Adrenal gland (tissue), 19 donors: ENCODE results near the gene MRFAP1L1. TPM values are rescaled to one million over a fixed set of nuclear protein-coding genes. Genes with fewer than 3 reads are reported as not detected.
"Not testable (repeated sequence)": the region's sequence is repeated elsewhere in the genome, so short reads cannot be mapped to it uniquely, and the experiment has no call there.

Experiments
- DNase-seq, 7 donors: peaks; one replicate each; pipeline ENCODE4 v3.0.0-alpha.2; 2019 to 2020
- H3K27ac ChIP-seq, 5 donors: fragments of 200-600 bp; sonication (generic) in 4 of 5; 1 replicate in 3 of 5; 2 replicates in 2 of 5; pipeline versions ENCODE4 v1.5.1 to v1.8.0; 2016 to 2020; ENCODE audit warnings: mild to moderate bottlenecking in 1 of 5
- H3K27me3 ChIP-seq: fragments of 200-600 bp; 2 replicates; pipeline ENCODE4 v1.8.0; 2021
- H3K36me3 ChIP-seq, 2 donors: fragments of 200-600 bp; replicated peaks in 1 of 2; 1 replicate in 1 of 2; 2 replicates in 1 of 2; pipeline versions ENCODE4 v1.5.1 to v1.8.0; 2018 to 2022
- H3K4me1 ChIP-seq, 2 donors: fragments of 200-600 bp; replicated peaks in 1 of 2; 1 replicate in 1 of 2; 2 replicates in 1 of 2; pipeline versions ENCODE4 v1.5.1 to v1.8.0; 2018 to 2021
- H3K4me3 ChIP-seq, 4 donors: fragments of 200-600 bp; sonication (generic) in 3 of 4; one replicate each; pipeline ENCODE4 v1.5.1; 2016 to 2018
- H3K9me3 ChIP-seq, 3 donors: fragments of 200-600 bp; sonication (generic) in 1 of 3; replicated peaks in 1 of 3; 1 replicate in 2 of 3; 2 replicates in 1 of 3; pipeline versions ENCODE4 v1.5.1 to v1.8.0; 2016 to 2021
- POLR2A ChIP-seq, 2 donors: fragments of 450-650 bp; IDR thresholded peaks; one replicate each; pipeline ENCODE4 v1.6.1; 2017; ENCODE audit warnings: antibody characterized with exemption in 2 of 2, mild to moderate bottlenecking in 2 of 2, moderate library complexity in 1 of 2
- WGBS, 4 donors: extraction: QIAGEN DNeasy Blood & Tissue Kit in 2 of 4; methylation state at CpG; one replicate each; pipeline versions ENCODE4 v1.1.5 to v1.1.7; 2013 to 2017; 5-methylcytosine and 5-hydroxymethylcytosine counted together
- intact Hi-C, 2 donors: fragments of 100-400 bp; cut with DNase I; formaldehyde crosslinking; loops; one replicate each; pipeline versions ENCODE4 v1.14.1 to v1.15.0; 2022 to 2023
- long read RNA-seq, 10 donors: library from polyadenylated mRNA in 3 of 10; unstranded in 2 of 10; stranded (forward) in 1 of 10; transcript quantifications; one replicate each; pipeline ENCODE4 v2.0.0 and lab custom pipeline, GENCODE V29; 2021 to 2026
- polyA plus RNA-seq, 3 donors: library from polyadenylated mRNA; stranded (reverse); fragments of 200-250 nt in 2 of 3; fragments of 350-450 nt in 1 of 3; fragmentation: Illumina TruSeq in 1 of 3; extraction: RNeasy Lipid Tissue Mini Kit (QIAGEN cat#74804) in 1 of 3; gene quantifications; one replicate each; pipeline ENCODE4 v1.2.3, GENCODE V29; 2013 to 2014
- total RNA-seq, 9 donors: library from RNA; depleted of rRNA in 4 of 9; stranded (reverse); fragments of >200 nt in 4 of 9; fragments of 120-200 nt in 1 of 9; fragmentation: NEBNext Ultra II Directional in 1 of 9; extraction: Animal tissue kit (Norgen Biotek cat#: 25700) in 1 of 9; gene quantifications; one replicate each; pipeline versions ENCODE4 v1.1.0 to v1.2.4, GENCODE V29; 2013 to 2023
- TF ChIP-seq, protein P1 (sequence below), 6 experiments: fragments of 450-650 bp in 4 of 6; fragments of 200-600 bp in 2 of 6; sonication (generic) in 1 of 6; IDR thresholded peaks; 1 replicate in 5 of 6; 2 replicates in 1 of 6; pipeline versions ENCODE4 v1.5.1 to v1.8.0; 2016 to 2021; ENCODE audit warnings: antibody characterized with exemption in 6 of 6, mild to moderate bottlenecking in 2 of 6, moderate library complexity in 1 of 6
- donor health status: healthy with polysubstance abuse.
- donor health status: Bipolar disorder and iron deficiency.
- donor health status: DM: yes; HTN: yes; CAD: no.
- donor health status: DM: no; HTN: no; CAD: no.
- donor health status: DM: no; HTN: no; CAD: no.
- donor health status: DM: yes; HTN: yes; CAD: no.

Gene MRFAP1L1
- total RNA-seq (100 to 1,000 TPM in 1 of 9 donors, 10 to 100 TPM in 8; 53.8 to 100 (median 62.1) TPM), polyA plus RNA-seq (10 to 100 TPM; 53.0 to 98.5 (median 74.4) TPM)
- long read RNA-seq, donor 1, transcript MRFAP1L1-201 (2 exons, 1,593 nt): minor isoform, 26 of 56 reads
- long read RNA-seq, donor 1, transcript MRFAP1L1-202 (1 exons, 2,127 nt): major isoform, 30 of 56 reads
- long read RNA-seq, donor 1, partial matches to known transcripts: 0 of 56 reads
- long read RNA-seq, donor 1, other reads (novel, unspliced or antisense): 0 of 56 reads
- long read RNA-seq, donor 2, transcript MRFAP1L1-201 (2 exons, 1,593 nt): major isoform, 27 of 50 reads
- long read RNA-seq, donor 2, transcript MRFAP1L1-202 (1 exons, 2,127 nt): minor isoform, 23 of 50 reads
- long read RNA-seq, donor 2, partial matches to known transcripts: 0 of 50 reads
- long read RNA-seq, donor 2, other reads (novel, unspliced or antisense): 0 of 50 reads
- long read RNA-seq, donor 3, transcript MRFAP1L1-202 (1 exons, 2,127 nt): minor isoform, 18 of 37 reads
- long read RNA-seq, donor 3, transcript MRFAP1L1-201 (2 exons, 1,593 nt): major isoform, 19 of 37 reads
- long read RNA-seq, donor 3, partial matches to known transcripts: 0 of 37 reads
- long read RNA-seq, donor 3, other reads (novel, unspliced or antisense): 0 of 37 reads
- long read RNA-seq, donor 4, transcript MRFAP1L1-201 (2 exons, 1,593 nt): major isoform, 47 of 64 reads
- long read RNA-seq, donor 4, transcript MRFAP1L1-202 (1 exons, 2,127 nt): minor isoform, 14 of 64 reads
- long read RNA-seq, donor 4, partial matches to known transcripts: 0 of 64 reads
- long read RNA-seq, donor 4, other reads (novel, unspliced or antisense): 3 of 64 reads
- long read RNA-seq, donor 5, transcript MRFAP1L1-201 (2 exons, 1,593 nt): major isoform, 35 of 49 reads
- long read RNA-seq, donor 5, transcript MRFAP1L1-202 (1 exons, 2,127 nt): minor isoform, 12 of 49 reads
- long read RNA-seq, donor 5, partial matches to known transcripts: 0 of 49 reads
- long read RNA-seq, donor 5, other reads (novel, unspliced or antisense): 2 of 49 reads
- long read RNA-seq, donor 6, transcript MRFAP1L1-201 (2 exons, 1,593 nt): major isoform, 33 of 44 reads
- long read RNA-seq, donor 6, transcript MRFAP1L1-202 (1 exons, 2,127 nt): minor isoform, 6 of 44 reads
- long read RNA-seq, donor 6, partial matches to known transcripts: 0 of 44 reads
- long read RNA-seq, donor 6, other reads (novel, unspliced or antisense): 5 of 44 reads
- long read RNA-seq, donor 7, transcript MRFAP1L1-202 (1 exons, 2,127 nt): minor isoform, 15 of 34 reads
- long read RNA-seq, donor 7, transcript MRFAP1L1-201 (2 exons, 1,593 nt): major isoform, 19 of 34 reads
- long read RNA-seq, donor 7, partial matches to known transcripts: 0 of 34 reads
- long read RNA-seq, donor 7, other reads (novel, unspliced or antisense): 0 of 34 reads
- long read RNA-seq, donor 8, transcript MRFAP1L1-202 (1 exons, 2,127 nt): minor isoform, 35 of 85 reads
- long read RNA-seq, donor 8, transcript MRFAP1L1-201 (2 exons, 1,593 nt): major isoform, 45 of 85 reads
- long read RNA-seq, donor 8, partial matches to known transcripts: 0 of 85 reads
- long read RNA-seq, donor 8, other reads (novel, unspliced or antisense): 5 of 85 reads
- long read RNA-seq, donor 9, transcript MRFAP1L1-202 (1 exons, 2,127 nt): major isoform, 28 of 49 reads
- long read RNA-seq, donor 9, transcript MRFAP1L1-201 (2 exons, 1,593 nt): minor isoform, 21 of 49 reads
- long read RNA-seq, donor 9, partial matches to known transcripts: 0 of 49 reads
- long read RNA-seq, donor 9, other reads (novel, unspliced or antisense): 0 of 49 reads
- long read RNA-seq, donor 10, transcript MRFAP1L1-202 (1 exons, 2,127 nt): minor isoform, 8 of 29 reads
- long read RNA-seq, donor 10, transcript MRFAP1L1-201 (2 exons, 1,593 nt): major isoform, 21 of 29 reads
- long read RNA-seq, donor 10, partial matches to known transcripts: 0 of 29 reads
- long read RNA-seq, donor 10, other reads (novel, unspliced or antisense): 0 of 29 reads

DNA sequence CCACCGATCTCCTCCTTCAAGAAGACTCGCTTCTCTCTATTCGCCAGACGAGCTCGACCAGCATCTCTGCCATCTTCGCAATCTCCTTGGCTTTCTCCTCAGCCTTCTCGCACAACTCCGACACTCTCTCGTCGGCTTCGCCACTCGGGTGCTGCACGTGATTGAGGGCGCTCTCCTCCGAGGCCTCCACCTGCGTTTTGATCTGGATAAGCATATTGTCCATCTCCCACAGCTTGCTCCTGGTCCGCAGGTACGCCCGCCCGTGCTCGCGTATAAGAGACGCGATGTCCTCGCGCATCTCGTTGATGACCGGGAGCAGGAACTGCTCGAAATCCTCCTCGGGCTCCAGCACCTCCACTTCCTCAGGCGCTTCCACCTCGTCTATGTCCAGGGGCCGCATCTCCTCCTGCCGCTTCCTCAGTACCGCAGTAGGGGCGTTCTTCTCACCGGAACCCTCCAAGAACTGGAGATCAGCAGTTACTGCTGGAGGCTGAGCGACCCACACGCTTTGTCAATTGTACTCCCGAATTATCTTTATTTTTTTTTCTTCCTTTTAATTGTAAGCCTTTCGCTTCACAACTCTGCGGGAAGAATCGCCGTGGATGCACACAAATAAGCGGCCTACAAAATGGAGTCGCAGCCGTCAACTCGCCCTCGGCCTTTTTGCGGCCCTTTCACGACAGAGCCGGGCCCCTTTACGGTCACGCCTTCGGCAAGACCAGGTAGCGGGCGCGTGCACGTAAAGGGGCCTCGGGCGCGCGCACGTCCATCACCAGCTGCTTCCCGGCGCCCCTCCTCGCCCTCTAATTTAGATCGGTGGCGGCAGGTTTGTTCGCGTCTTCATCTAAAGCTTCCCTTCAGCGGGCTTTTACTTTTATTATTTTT, at the start of gene MRFAP1L1:
Gene MRFAP1L1 (minus strand): TSS at position 636 of the 885 bp plus-strand sequence. CDS start 236 bp downstream, at position 400.
- 0 to 1% (median 1%) methylated on average over 69 to 72 of the region's 72 CpGs for WGBS, 4 donors
- intact Hi-C loops: no loop called here
- Histone ChIP-seq H3K4me3 (peak within 1 kb of the TSS; percentile 24 to 97 (median 73)), H3K36me3 (no peaks in the 10 kb centered on the region), H3K4me1 (peaks cover 19 to 46% of the 10 kb centered on the region in 2 donors), H3K9me3 (no peaks in the 10 kb centered on the region), H3K27me3 (no peaks in the 10 kb centered on the region), H3K27ac (peak within 1 kb of the TSS in 4 of 5 donors; percentile 55 to 92 (median 77))
- TF ChIP-seq POLR2A (IDR thresholded peaks at IDR 0.05): peak in 1 of 2 donors; percentile 45
- TF ChIP-seq, protein P1, sequence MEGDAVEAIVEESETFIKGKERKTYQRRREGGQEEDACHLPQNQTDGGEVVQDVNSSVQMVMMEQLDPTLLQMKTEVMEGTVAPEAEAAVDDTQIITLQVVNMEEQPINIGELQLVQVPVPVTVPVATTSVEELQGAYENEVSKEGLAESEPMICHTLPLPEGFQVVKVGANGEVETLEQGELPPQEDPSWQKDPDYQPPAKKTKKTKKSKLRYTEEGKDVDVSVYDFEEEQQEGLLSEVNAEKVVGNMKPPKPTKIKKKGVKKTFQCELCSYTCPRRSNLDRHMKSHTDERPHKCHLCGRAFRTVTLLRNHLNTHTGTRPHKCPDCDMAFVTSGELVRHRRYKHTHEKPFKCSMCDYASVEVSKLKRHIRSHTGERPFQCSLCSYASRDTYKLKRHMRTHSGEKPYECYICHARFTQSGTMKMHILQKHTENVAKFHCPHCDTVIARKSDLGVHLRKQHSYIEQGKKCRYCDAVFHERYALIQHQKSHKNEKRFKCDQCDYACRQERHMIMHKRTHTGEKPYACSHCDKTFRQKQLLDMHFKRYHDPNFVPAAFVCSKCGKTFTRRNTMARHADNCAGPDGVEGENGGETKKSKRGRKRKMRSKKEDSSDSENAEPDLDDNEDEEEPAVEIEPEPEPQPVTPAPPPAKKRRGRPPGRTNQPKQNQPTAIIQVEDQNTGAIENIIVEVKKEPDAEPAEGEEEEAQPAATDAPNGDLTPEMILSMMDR (IDR thresholded peaks at IDR 0.05): peak in 1 of 6 experiments; percentile 33
- peak; percentile 96 to 98 (median 96) for DNase-seq

DNA sequence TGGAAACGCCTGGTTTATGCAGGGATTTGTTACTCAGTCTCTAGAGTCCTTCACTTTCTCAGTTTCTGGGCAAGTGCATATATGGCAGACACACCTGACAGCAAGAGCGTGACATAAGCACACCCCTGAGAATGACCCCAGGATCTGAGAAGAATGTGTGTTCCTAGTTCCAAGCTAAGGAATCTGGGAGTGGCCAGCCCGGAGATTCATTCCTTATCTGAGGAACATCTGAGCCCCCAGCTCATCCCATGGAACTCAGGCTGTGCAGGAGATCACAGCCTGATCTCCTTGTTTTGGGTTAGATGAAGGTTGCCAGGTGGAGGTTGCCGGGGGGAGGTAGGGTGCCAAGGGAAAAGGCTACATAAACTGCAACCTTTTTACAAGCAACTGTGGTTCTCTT, 49.1 kb upstream of the MRFAP1L1 start:
- no peak for TF ChIP-seq POLR2A (IDR thresholded peaks at IDR 0.05)
- TF ChIP-seq, protein P1 (IDR thresholded peaks at IDR 0.05): no peak
- H3K4me1 ChIP-seq: no peaks in the 10 kb centered on the region
- no peak overlapping the region for H3K27ac ChIP-seq
- no peaks in the 10 kb centered on the region for H3K9me3 ChIP-seq
- no peak overlapping the region for H3K4me3 ChIP-seq
- no peaks in the 10 kb centered on the region for H3K36me3 ChIP-seq
- WGBS, 4 donors: 75 to 84% (median 78%) methylated on average over 4 of the region's 4 CpGs
- intact Hi-C loops: no loop called here
- no peak for DNase-seq
- H3K27me3 ChIP-seq: no peaks in the 10 kb centered on the region

DNA sequence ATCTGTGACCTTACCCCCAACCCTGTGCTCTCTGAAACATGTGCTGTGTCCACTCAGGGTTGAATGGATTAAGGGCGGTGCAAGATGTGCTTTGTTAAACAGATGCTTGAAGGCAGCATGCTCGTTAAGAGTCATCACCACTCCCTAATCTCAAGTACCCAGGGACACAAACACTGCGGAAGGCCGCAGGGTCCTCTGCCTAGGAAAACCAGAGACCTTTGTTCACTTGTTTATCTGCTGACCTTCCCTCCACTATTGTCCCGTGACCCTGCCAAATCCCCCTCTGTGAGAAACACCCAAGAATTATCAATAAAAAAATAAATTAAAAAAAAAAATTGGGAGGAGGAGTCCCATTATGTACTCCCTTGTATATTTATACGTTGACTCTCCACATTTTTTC, 46.7 kb upstream of the MRFAP1L1 start:
- DNase-seq, H3K27ac ChIP-seq, H3K4me3 ChIP-seq, H3K36me3 ChIP-seq, intact Hi-C loops, H3K9me3 ChIP-seq, H3K4me1 ChIP-seq, H3K27me3 ChIP-seq: not testable (repeated sequence)
- 62 to 85% (median 67%) methylated on average over 2 to 4 of the region's 6 CpGs for WGBS, 4 donors
